Stimulated activated CD8-positive, alpha-beta memory T cell treated with anti-CD3 and anti-CD28 coated beads, Interleukin-12 subunit alpha, Interleukin-12 subunit beta, amount 100 ng/mL, for 24 hours (primary cell): Measurements from ENCODE around the gene ZNFX1.
"Not testable (repeated sequence)": the region's sequence is repeated elsewhere in the genome, so short reads cannot be mapped to it uniquely, and the experiment has no call there.

Experiments
- DNase-seq: peaks from one replicate; pipeline ENCODE4 v3.0.0-alpha.2; 2020; ENCODE audit errors: extremely low read depth

Gene ZNFX1

DNA sequence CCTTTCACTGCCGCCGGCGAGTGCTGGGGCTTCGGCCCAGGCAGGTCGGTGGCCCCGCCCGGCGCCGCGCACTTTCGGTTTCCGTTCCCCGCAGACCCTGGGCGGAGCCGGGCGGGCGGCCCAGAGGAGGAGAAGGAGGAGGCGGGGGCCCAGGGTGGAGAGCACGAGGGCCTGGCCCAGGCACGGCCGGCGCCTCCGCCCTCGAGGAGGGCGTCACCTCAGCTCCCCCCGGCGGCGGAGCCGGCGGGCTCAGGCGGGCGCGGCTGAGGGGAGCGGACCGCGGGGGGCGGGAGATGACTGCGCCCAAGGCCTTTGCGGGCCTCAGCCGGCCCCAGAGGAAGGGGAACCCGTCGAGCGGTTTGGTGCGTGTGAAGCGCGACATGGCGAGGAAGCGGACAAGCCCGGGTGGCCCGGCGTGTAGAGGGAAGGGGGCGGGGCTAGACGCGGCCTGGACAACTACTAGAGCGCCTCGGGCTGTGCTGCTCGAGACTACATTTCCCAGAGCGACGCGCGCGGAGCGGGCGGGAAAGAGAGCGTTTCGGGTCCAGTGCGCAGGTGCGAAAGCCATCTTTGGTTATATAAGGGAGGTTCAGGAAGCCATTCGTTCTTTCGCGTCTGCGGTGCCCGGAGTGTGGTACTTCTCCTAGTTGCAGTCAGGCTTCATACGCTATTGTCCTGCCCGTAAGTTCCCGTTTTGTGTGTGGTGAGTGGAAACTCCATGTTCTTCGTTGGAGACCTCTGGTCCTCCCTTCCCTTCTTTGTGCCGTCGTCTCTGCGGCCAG is at the start of gene ZNFX1:
TSS of gene ZNFX1 (minus strand) at position 22 of the 782 bp plus-strand sequence. CDS start 2,218 bp downstream, outside the sequence.
- peak; percentile 90 for DNase-seq

DNA sequence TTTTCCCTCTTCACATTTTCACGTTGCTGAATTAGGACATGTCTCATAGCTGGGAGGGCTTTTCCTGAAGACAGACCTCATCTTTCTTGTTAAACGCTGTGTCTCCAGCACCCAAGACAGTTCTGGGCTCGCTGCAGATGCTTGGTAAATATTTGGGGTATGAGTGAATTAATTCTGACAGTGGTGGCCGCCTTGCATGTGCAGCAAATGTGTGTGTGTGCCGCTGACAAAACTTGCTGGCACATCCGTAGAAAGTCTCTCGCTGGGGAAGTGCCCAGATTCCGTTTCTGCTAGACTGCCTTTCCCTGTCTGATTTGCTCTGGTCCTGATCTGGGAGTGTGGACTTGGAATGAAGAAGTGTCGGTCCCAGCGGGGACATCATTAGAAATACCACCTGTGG is 48.2 kb upstream of the ZNFX1 start:
- DNase-seq: no peak

DNA sequence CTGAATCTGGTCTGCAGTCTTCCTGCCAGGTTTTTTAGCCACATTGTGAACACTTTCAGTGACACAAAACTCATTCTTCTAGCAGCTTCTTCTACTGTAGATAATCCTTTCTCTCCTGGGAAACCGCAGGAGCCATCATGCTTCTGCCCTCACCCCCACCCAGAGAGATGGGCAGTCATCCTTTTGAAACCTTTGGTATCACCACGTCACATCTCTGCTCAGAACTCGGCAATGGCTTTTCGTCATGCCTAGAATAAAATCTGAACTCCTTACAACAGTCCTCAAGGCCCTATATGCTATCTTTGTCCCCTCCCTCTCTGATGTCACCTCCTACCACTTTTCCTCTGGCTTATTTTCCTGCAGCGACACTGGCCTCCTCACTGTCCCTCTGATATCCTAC is 46.4 kb upstream of the ZNFX1 start:
- no peak for DNase-seq

DNA sequence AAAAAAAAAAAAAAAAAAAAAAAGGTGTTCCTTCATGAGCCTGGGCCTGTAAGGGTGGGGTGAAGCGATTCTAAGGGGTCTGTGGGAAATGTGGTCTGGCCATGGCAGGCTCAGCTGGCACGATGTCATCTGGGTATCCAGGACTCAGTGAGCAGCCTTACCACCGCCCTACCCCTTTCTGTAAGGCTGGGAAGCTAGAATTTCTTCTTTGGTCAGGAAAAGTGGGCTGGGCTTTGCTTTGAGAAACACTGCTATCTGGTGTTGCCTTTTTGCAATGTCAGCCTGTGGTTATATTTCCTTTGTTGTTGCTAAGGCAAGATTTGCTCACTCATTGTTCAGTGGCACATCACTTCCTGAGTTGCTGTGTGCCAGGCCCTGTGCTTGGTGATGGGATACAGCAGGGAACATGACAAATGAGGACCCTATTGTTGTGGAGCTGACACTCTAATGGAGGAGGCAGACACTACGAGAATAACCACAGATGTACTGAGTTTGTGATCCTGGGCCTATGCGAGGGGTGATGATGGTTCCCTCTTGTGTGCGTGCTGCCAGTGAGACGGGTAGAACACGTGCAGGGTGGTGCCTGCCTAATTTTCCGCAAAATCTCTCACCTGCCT is 45.9 kb upstream of the ZNFX1 start:
- no peak for DNase-seq

DNA sequence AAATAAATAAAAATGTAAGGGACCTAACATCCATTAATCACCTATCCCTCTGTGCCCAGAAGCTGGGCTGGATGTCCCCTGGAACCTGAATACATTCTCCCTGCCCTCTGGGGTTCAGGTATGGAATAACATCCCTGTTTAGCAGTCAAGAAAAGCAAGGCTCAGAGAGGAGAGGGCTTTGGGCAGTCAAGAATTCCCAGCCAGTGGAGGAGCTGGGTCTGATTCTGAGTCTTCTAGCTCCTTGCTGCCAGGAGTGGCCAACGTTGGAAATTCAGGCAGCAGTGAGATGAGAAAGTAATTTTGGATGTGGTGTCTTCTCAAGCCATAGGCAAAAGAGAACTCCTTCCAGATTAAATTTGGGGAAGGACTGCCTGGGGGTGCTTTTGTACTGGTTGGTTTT is 42.6 kb upstream of the ZNFX1 start:
- no peak for DNase-seq

DNA sequence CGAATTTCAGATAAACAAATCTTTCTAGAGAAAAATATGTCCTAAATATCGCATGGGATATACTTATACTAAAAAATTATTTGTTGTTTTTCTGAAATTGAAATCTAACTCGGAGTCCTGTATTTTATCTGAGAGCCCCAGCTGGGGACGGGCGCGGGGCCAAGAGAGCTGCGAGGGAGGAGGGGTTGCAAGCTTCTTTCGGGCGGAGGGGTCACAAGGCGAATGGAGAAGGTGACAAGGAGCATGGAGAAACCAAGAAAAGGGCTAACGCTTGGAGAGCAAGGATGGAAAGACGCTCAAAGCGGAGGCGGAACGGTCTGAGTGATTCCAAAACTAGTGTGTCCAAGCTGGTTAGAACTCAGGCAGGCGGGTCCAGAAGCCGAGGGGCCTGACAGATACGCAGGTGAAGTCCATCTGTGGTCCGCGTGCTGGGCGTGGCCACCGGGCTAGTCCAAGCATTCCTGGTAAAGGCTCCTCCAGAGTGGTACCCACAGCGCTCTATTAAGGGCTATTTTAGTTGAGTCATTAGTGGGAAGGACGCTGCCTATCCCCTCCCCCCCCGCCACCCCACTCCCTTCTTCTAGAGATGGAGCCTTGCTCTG is 41.5 kb upstream of the ZNFX1 start:
- DNase-seq: no peak

DNA sequence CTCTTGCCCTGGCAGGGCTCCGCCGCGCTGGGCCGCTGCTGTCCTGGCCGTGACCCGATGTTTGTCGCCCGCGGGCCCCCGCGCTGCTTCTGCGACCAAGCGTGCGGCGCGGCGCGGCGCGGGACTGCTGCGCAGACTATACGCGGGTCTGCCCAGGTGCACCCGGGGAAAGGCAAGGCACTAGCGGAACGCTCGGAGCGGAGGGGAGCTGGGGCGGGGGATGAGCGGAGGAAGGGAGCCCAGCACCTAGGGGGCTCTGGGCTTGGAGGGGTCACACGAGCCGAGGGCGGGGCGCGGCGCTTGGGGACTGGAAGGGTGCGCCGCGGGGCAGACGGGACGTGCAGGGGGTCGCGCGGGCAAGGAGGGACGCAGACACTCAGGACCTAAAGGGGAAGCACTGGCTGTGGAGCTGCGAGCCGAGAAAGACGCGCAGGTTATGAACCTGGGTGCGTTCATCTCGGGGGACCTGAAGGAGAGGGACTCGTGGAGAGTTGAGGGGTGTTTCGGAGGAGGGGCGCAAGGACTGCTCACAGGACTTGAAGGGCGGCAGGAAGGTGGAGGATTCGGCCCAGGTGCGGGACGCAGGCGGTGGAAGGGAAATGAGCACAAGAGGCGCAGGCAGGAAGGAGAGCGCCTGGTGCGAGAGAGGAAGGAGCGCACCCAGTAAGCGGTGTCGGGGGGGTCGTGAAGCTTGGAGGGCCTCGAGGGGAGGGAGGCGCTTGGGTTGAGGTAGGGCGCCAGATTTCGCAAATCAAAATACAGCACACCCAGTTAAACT is 40.8 kb upstream of the ZNFX1 start:
- DNase-seq: no peak

DNA sequence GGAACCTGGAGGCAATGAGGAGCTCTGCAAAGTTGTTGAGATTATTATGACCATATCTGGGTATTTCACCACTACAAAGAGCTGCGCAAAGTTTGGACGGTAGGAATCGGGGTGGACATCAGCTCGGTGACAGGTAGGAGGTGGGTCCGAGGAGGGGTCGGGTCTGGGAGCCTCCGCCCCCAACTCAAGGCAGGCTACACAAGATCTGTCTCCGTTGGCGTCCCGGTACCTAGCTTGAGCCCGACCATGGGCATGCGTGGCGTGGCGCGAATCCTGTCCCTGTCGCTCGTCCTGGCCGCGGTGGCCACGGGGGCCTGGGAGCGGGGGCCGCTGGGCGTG is 40.2 kb upstream of the ZNFX1 start:
- no peak for DNase-seq

DNA sequence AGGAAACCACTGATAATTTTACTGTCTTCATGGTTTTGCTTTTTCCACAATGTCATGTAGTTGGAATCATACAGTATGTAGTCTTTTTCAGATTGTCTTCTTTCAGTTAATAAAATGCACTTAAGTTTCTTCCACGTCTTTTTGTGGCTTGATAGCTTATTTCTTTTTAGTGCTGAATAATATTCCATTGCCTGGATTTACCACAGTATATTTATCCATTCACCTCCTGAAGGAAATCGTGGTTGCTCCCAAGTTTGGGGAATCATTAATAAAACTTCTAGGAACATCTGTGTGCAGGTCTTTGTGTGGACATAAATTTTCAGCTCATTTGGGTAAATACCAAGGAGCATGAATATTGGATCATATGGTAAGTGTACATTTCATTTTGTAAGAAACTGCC is 38.8 kb upstream of the ZNFX1 start:
- no peak for DNase-seq

DNA sequence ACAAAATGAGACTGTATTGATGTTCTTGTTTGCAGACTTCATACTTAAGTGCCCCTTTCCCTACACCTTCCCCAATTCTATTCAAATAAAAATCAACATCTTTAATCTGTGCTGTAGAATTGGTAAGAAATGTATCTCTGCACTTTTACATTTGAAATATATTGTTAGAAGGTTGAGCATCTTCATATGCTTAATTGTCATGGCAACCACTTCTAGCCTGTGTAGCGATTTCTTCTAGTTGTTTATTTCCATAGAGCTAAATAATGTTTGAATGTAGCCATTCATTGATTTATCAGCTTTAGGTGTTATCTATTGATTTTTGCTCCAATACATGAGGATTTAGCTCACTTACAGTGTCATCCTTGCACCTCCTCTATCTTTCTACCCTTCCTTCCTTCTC is 37.7 kb upstream of the ZNFX1 start:
- no peak for DNase-seq

DNA sequence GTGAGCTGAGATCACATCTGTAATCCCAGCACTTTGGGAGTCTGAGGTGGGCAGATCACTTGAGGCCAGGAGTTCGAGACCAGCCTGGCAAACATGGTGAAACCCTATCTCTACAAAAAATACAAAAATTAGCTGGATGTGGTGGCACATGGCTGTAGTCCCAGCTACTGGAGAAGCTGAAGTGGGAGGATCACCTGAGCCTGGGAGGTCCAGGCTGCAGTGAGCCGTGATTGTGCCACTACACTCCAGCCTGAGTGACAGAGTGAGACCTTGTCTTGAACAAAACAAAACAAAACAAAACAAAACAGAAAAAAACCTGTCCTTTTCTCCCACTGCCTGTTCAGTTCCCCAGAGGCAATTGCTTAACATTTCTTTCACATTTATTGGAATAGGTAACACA is 36.2 kb upstream of the ZNFX1 start:
- not testable (repeated sequence) for DNase-seq

DNA sequence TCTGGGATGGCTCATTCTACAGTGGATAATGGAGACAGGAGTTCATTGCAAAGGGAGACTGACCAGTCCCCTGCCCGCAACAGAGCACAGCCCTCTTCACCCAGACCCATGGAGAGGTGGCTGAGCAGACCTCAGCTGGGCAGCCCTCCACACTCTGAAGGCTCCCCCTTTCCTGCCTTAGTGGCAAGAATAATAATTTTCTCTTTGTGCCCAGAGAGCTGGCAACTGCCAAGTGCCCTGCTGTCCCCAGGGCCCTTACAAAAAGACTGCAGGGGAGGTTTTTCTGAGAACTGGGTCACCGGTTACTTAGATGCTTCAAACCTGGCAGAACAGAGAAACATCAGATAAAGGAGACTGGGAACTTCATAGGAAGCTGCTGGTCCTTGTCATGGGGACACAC is 35.4 kb upstream of the ZNFX1 start:
- DNase-seq: no peak

DNA sequence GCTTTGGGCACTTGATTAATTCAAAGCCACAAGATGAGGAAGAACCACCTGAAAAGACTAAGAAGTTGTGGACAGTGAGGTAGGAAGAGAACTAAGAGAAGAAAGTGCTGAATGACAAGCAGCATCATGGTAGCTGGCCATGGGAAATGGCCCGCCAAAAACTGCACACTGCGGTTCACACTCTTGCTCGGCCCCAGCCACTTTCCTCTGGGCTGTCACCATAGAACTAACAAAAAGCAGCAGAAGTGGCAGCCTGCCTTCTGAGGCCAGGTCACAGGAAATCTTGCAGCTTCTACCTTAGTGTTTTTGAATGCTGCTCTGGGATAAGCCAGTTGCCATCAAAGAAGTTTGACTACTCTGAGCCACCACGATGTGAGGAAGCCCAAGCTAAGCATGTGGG is 34.8 kb upstream of the ZNFX1 start:
- DNase-seq: no peak

DNA sequence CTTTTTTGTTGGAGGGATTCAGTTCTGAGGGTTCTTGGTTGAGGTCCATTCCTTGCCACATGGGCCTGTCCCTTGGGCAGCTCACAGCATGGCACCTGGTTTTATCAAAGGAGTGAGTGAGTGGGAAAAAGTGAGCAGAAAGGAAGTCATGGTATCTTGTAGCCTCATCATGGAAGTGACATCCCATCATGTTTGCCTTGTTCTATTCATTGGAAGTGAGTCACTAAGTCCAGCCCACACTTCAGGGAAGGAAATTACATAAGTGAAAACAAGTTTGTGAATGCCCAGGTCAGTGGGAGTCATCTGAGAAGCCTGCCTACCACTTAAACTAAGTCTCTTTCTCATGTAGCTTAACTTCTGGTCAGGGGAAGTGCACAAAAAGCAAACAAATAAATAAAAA is 32.8 kb upstream of the ZNFX1 start:
- DNase-seq: no peak

DNA sequence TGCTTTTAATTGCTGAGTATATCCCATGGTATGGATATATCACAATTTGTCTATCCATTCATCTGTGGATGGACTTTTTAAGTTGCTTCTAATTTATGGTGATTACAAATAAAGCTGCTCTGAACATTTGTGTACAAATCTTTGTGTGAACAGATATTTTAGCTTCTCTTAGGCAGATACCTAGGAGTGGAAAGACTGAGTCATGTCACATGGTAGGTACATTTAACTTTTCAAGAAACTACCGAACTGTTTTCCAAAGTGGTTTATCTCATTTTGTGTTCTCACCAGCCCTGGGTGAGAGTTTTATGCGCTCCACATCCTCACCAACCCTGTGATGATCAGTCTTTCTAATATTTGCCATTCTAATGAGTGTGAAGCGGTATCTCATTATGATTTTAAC is 31.0 kb upstream of the ZNFX1 start:
- DNase-seq: no peak

DNA sequence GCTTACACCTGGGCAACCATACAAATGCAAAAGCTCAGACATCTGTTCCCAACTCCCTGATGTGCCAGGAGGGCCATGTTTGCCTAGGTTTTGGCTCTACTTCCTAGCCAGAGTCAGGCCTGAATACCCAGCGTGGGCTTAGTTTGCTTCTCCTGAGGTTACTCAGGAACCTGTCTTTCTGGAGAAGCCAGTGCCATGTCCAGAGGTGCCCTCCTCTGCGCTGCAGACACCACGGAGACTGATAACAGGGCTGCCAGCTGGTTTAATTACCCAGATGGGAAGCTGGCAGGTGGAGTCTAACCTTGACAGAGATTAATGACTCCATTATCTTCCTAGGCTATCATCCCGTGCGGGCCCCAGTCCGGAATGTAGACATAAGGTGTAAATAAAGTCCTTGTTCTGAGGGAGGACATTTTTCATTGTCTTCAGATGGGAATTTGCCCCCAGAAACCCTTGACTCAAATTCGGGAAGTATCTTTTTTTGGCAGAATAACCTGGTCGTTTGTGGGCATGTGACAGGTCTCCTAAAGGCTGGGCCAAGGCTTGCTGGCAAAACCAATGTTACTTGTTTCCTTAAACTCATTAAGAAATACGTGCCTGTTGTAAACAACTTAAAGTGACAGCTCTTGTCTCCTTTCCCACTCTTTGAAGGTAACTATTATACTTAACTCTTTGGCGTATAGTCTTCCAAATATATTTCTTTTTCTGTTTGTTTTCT is 29.2 kb upstream of the ZNFX1 start:
- no peak for DNase-seq

DNA sequence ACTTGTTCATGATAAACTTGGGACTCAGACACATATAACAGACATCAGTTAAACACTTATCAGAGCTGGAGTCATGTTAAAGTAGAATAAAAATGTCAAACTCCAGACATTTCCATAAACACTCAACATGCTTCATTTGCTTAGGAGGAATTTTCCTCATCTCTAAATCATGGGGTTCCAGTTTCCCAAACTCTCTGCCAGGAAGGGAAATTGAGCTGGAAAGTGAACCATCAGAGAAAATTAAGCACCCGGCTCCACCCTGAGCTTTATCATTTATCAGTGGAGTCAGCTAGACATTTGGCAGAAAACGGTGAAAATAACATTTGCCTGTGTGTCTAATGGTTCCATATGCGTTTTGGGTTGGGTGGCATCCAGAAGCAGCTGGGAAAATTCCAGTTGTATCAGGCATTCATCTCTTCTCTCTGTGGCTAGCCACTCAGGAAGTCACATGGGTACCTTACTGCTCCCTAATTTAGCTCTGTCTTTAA is 25.3 kb upstream of the ZNFX1 start:
- no peak for DNase-seq

DNA sequence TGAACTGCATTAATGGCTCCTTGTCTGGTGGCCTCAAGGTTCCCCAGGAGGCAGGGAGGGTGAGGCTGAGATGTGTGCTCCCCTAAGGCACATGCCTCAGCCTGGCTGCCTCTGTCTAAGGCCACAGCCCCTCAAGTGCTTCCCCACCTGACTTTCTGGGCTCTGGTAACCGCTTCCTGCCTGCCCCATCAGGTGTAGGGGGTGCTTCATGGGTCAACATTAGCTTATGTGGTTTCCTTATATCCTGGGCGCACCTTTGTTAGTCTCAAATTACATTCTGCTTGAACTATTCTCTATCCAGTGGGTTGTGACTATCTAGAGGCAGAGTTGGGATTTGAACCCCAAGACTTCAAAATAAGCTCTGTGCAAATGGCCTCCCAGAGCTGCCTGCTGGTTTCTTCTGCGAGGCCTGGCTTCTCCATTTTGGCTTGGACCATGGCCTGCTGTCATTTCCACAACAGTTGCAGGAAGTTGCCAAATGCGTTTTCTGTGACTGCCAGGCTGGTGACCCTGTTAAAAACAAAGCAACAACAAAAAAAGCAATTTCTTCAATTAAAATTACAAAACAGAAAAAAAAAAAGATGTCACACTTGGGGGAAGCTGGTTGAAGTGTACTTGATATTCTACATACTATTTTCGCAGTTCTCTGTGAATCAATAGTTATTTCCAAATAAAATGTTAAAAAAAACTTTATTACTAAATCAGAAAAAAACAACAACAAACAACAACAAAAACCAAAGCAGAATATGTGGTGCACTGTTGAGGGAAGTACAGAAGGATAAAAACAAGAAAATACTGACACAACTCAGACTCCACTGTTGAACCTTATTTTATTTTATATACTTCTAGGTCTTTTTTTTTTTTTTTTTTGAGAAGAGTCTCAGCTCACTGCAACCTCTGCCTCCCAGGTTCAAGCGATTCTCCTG is 20.0 kb upstream of the ZNFX1 start:
- DNase-seq: no peak

DNA sequence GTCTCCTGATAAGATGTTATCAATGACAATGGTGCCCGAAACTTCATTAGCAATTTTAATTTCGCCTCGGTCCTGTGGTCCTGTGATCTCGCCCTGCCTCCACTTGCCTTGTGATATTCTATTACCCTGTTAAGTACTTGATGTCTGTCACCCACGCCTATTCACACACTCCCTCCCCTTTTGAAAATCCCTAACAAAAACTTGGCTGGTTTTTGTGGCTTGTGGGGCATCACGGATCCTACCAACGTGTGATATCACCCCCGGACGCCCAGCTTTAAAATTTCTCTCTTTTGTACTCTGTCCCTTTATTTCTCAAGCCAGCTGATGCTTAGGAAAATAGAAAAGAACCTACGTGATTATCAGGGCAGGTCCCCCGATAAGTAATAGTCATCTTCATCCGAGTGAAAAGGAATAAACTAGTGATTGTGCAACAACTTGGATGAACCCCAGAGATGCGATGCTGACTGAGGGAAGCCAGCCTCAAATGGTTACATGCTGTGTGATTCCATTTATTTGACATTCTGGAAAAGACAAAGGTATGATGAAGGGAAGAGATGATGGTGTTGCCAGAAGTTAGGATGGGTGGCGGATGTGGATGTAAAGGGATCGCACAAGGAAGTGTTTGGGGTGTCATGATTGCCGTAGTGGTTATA is 16.3 kb upstream of the ZNFX1 start:
- not testable (repeated sequence) for DNase-seq

DNA sequence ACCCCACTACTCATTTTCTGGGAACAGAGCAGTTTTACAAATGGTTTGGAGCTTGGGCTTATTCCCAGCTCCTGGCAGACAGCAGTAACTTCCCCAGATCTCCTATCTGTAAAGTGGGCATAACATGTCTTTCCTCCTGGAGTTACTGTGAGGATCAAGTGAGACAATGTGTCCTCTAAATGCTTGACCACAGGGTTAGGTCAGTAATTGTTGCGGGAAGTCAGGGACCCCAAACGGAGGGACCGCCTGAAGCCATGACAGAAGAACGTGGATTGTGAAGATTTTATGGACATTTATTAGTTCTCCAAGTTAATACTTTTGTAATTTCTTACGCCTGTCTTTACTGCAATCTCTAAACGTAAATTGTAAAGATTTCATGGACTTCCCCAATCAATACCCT is 15.3 kb upstream of the ZNFX1 start:
- no peak for DNase-seq
